GM21526 (cell line): ENCODE results near the gene RYR2.

Experiments
- ATAC-seq: cut with Tn5 transposase; IDR thresholded peaks from one replicate; pipeline ENCODE4 v1.9.1; 2021; ENCODE audit warnings: moderate library complexity; ENCODE audit not compliant: unreplicated experiment, low FRiP score

The RYR2 gene

DNA sequence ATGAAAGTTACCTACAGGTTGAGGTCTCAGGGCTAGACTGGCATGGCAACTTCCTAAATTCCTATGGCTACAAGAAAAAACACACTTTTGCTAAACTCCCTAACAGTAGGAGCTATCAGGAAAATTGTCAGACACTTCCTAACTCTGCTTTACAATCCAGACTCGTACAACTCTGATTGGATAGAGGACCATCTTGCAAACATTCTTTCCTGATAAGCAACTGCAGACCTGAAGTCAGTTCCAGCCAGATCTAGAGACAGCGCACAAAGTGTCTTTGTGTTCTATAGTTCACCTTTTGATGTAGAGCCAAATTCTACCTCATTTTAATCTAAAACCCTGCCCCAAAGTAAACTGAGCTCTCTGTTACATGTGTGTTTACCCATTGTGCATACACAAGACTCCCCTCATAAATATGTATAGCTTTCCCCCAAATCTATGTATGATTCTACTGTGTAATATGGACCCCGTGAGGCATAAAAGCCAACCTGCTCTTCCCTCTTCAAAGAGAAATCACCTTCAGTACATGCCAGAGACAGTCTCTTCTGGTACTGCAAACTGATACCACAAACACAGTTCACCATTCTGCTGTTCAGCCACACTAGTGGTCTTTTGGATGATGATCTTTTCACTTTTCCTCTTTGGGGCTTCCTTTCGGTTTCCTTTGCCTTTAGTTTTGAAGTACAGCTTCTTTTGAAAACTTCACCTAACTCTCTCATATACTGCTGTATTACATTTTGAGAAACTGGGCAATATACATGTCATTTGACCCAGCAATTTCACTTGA lies 827.0 kb downstream of the RYR2 start:
- no peak for ATAC-seq

DNA sequence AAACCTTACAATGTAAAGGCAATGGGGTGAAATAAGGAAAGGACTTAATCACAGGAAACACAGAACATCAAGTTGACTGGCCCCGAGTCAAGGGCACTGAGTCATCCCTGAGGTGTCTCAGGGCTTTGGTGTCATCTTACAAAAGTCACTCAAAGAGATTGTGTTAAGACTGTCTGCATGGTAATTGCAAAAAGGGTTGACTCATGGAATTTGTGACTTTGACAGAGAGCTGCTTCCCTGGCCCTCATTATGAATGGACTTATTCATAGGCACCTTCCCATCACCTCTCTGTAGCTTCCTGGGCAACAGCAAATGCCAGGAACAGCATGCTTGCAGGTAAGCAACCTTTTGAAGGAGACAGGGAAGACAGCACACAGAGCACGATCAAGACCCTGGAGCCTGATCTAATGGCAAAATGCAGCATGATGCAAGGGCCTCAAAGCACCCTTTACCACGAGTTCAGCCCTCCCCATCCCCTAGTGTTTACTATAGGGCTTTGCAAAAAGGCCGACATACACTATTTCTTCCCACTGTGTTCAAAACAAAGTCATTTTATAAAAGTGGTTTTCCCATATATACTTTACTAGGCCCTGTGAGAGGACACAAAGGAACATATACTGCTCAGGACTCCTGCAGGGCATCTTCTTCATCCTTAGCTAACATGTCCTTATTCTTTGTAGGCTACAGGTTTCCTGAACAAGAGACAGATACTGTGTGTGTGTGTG lies 831.7 kb downstream of the RYR2 start:
- ATAC-seq = no peak

DNA sequence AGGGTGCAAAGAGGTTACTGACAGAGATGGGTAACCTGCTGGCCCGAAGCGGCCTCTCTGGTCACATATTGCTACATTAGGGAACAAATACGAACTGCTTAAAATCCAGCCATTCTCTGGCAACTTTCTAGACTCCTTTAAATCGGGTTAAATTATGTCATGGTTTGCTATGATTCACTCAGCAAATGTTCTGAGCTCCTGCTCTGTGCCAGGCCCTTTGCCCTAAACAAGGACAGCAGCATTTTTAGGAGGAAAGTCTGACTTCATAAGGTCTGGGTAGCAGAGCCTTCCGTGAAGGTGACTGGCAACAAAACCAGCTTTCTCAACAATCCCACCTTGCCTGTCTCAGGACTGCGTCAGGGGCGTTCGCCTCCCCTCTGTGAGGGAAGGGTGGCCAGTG lies 833.3 kb downstream of the RYR2 start:
- no peak for ATAC-seq

DNA sequence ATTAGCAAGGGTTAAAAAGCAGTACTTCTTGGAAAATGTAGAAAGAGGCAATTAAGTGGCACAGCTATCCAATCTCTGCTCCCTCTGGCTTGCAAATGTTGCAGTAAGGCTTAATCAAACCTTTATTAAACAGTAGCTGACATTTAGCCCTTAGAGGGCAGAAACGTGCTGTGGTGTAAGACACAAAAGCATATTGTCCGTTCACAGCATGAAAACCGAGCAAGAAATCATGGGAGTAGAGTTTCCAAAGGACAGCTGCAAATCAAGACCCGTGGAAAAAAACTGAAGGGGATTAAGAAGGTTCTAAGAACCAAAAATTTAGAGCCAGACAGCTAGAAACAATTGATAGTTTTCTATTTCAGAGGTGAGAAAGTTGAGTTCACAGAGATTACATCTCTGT lies 835.6 kb downstream of the RYR2 start:
- ATAC-seq = no peak

DNA sequence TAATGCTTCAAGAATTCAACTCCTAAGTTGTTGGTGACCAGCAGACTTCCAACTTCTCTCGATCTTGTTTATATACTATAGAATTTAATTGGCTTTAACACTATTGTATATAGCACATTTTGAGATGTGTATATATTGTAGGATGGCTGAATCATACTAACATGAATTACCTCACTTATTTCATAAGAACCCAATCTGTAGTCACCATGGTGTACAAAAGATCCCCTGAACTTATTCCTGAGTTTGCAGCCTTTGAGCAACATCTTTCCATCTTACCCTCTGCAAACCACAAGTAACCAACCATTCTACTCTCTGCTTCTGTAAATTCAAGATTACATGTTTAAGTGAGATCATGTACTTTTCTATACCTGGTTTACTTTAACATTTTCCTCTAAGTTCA lies 836.4 kb downstream of the RYR2 start:
- no peak for ATAC-seq

DNA sequence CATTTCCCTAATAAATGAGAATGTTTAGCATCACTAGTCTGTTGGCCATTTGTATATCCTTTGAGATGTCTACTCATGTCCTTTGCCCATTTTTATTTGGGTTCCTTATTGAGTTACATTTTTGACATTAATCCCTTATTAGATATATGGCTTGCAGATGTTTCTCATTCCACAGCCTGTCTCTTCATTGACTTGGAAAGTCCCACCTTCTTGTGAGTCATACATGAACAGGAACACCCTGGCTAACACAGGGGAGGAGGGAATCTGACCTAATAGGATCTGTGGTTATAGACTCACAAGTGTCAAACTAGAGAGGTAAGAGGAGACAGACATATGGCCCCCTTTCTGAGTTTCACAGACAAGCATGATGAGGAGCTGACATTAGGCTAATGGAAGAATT lies 837.2 kb downstream of the RYR2 start:
- no peak for ATAC-seq
